Thyroid gland (tissue), 4 donors: ENCODE measurements around the gene CIROP. TPM values are rescaled to one million over a fixed set of nuclear protein-coding genes. Genes with fewer than 3 reads are reported as not detected.

Experiments used
- DNase-seq, 2 donors: peaks; one replicate each; pipeline ENCODE4 v3.0.0-alpha.2; 2019
- H3K27ac ChIP-seq, 3 donors: fragments of 200-600 bp; sonication (generic); 1 replicate in 2 of 3; 2 replicates in 1 of 3; pipeline ENCODE4 v1.5.1; 2016 to 2019; ENCODE audit warnings: mild to moderate bottlenecking in 1 of 3, moderate library complexity in 1 of 3
- H3K27me3 ChIP-seq: fragments of 200-600 bp; sonication (generic); one replicate; pipeline ENCODE4 v1.5.1; 2019
- H3K36me3 ChIP-seq, 2 donors: fragments of 200-600 bp; sonication (generic); one replicate each; pipeline ENCODE4 v1.5.1; 2016 to 2019
- H3K4me1 ChIP-seq, 2 donors: fragments of 200-600 bp; sonication (generic); one replicate each; pipeline ENCODE4 v1.5.1; 2017 to 2019
- H3K4me3 ChIP-seq, 3 donors: fragments of 200-600 bp; sonication (generic); replicated peaks in 1 of 3; 1 replicate in 2 of 3; 2 replicates in 1 of 3; pipeline ENCODE4 v1.5.1; 2016; ENCODE audit warnings: mild to moderate bottlenecking in 1 of 3
- H3K9me3 ChIP-seq: fragments of 200-600 bp; sonication (generic); one replicate; pipeline ENCODE4 v1.5.1; 2017
- CTCF ChIP-seq, 6 experiments: fragments of 200-600 bp in 3 of 6; fragments of 450-650 bp in 3 of 6; sonication (generic) in 3 of 6; IDR thresholded peaks; one replicate each; pipeline ENCODE4 v1.5.1; 2016 to 2019; ENCODE audit warnings: antibody characterized with exemption in 6 of 6, mild to moderate bottlenecking in 2 of 6, inconsistent platforms in 1 of 6, moderate library complexity in 1 of 6
- POLR2A ChIP-seq, 2 donors: fragments of 450-650 bp; IDR thresholded peaks; one replicate each; pipeline ENCODE4 v1.6.1; 2017; ENCODE audit warnings: antibody characterized with exemption in 2 of 2, mild to moderate bottlenecking in 2 of 2, moderate library complexity in 1 of 2
- WGBS, 2 donors: methylation state at CpG; one replicate each; pipeline ENCODE4 v1.1.5; 2017; 5-methylcytosine and 5-hydroxymethylcytosine counted together
- intact Hi-C: fragments of 100-400 bp; cut with DNase I; formaldehyde crosslinking; loops from one replicate; pipeline ENCODE4 v1.15.1; 2023
- total RNA-seq, 4 donors: library from RNA; depleted of rRNA; stranded (reverse); fragments of >200 nt; gene quantifications; one replicate each; pipeline ENCODE4 v1.2.3, GENCODE V29; 2016

Gene CIROP
- total RNA-seq = under 1 TPM in 1 of 4 donors, not detected in 3; 0.11 TPM

- H3K36me3 ChIP-seq = no peaks in the 10 kb centered on the region
- peaks cover 9 to 36% of the 10 kb centered on the region in 2 donors for H3K4me1 ChIP-seq
- intact Hi-C loops = no loop called here
- TF ChIP-seq POLR2A (IDR thresholded peaks at IDR 0.05) (no peak), CTCF (IDR thresholded peaks at IDR 0.05) (no peak)
- DNase-seq = peak in 1 of 2 donors; percentile 48
- H3K4me3 ChIP-seq = no peak within 1 kb of the TSS
- no peaks in the 10 kb centered on the region for H3K27me3 ChIP-seq
- peak within 1 kb of the TSS; percentile 24 to 67 (median 65) for H3K27ac ChIP-seq
- WGBS, 2 donors = 68 to 70% methylated on average over 11 of the region's 11 CpGs
- H3K9me3 ChIP-seq = no peaks in the 10 kb centered on the region
Observed at GRCh38 chr14:23104591-23105347, at the start of gene CIROP. Gene CIROP (minus strand): TSS chr14:23104989. CDS start chr14:23104920, 69 bp downstream.

- peak; percentile 86 to 93 for DNase-seq
- Histone ChIP-seq H3K27ac (peak overlapping the region; percentile 69 to 91 (median 81)), H3K27me3 (no peaks in the 10 kb centered on the region), H3K36me3 (no peaks in the 10 kb centered on the region), H3K9me3 (no peaks in the 10 kb centered on the region), H3K4me3 (no peak overlapping the region), H3K4me1 (peaks cover 19 to 26% of the 10 kb centered on the region in 2 donors)
- intact Hi-C loops = no loop called here
- 34 to 64% methylated on average over 14 to 21 of the region's 28 CpGs for WGBS, 2 donors
- no peak for TF ChIP-seq CTCF (IDR thresholded peaks at IDR 0.05)
- TF ChIP-seq POLR2A (IDR thresholded peaks at IDR 0.05) = peak in 1 of 2 donors; percentile 48
Observed at GRCh38 chr14:23153851-23154796, 49.3 kb upstream of the CIROP start.

- intact Hi-C loops = no loop called here
- Histone ChIP-seq H3K27me3 (no peaks in the 10 kb centered on the region), H3K4me1 (peaks cover 19 to 26% of the 10 kb centered on the region in 2 donors), H3K36me3 (no peaks in the 10 kb centered on the region), H3K9me3 (no peaks in the 10 kb centered on the region), H3K27ac (no peak overlapping the region), H3K4me3 (no peak overlapping the region)
- WGBS, 2 donors = 95 to 97% methylated on average over 2 of the region's 2 CpGs
- DNase-seq = no peak
- no peak for TF ChIP-seq CTCF (IDR thresholded peaks at IDR 0.05)
- no peak for TF ChIP-seq POLR2A (IDR thresholded peaks at IDR 0.05)
Observed at GRCh38 chr14:23151342-23151741, 46.6 kb upstream of the CIROP start.

GRCh38 chr14:23149745-23150144 is 45.0 kb upstream of the CIROP start:
- no peaks in the 10 kb centered on the region for H3K36me3 ChIP-seq
- peaks cover 9 to 13% of the 10 kb centered on the region in 2 donors for H3K4me1 ChIP-seq
- H3K4me3 ChIP-seq = no peak overlapping the region
- intact Hi-C loops = no loop called here
- H3K9me3 ChIP-seq = no peaks in the 10 kb centered on the region
- no peak for DNase-seq
- no peak for TF ChIP-seq CTCF (IDR thresholded peaks at IDR 0.05)
- no peak for TF ChIP-seq POLR2A (IDR thresholded peaks at IDR 0.05)
- H3K27ac ChIP-seq = no peak overlapping the region
- H3K27me3 ChIP-seq = no peaks in the 10 kb centered on the region
